ENCODE data around the gene EMC10.
A peak's percentile ranks its signal among the peaks of the same experiment; 100 is the strongest.

Gene EMC10

GRCh38 chr19:50476224-50476906, at the start of gene EMC10, which contains the start of gene GARIN5A (continued):
- TF ChIP-seq, protein P1, sequence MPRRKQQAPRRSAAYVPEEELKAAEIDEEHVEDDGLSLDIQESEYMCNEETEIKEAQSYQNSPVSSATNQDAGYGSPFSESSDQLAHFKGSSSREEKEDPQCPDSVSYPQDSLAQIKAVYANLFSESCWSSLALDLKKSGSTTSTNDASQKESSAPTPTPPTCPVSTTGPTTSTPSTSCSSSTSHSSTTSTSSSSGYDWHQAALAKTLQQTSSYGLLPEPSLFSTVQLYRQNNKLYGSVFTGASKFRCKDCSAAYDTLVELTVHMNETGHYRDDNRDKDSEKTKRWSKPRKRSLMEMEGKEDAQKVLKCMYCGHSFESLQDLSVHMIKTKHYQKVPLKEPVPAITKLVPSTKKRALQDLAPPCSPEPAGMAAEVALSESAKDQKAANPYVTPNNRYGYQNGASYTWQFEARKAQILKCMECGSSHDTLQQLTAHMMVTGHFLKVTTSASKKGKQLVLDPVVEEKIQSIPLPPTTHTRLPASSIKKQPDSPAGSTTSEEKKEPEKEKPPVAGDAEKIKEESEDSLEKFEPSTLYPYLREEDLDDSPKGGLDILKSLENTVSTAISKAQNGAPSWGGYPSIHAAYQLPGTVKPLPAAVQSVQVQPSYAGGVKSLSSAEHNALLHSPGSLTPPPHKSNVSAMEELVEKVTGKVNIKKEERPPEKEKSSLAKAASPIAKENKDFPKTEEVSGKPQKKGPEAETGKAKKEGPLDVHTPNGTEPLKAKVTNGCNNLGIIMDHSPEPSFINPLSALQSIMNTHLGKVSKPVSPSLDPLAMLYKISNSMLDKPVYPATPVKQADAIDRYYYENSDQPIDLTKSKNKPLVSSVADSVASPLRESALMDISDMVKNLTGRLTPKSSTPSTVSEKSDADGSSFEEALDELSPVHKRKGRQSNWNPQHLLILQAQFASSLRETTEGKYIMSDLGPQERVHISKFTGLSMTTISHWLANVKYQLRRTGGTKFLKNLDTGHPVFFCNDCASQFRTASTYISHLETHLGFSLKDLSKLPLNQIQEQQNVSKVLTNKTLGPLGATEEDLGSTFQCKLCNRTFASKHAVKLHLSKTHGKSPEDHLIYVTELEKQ (tag by site-specific recombination; IDR thresholded peaks at IDR 0.05; ENCODE audit: borderline replicate concordance), result no peak
- peak; percentile 67; the same call in 1 of the 2 replicates for TF ChIP-seq ZNF366 (tag by site-specific recombination; conservative IDR thresholded peaks at IDR 0.05)
- TF ChIP-seq KLF16 (tag by site-specific recombination; IDR thresholded peaks at IDR 0.05), result peak; percentile 81
- TF ChIP-seq ZNF747 (tag by site-specific recombination; IDR thresholded peaks at IDR 0.05), result no peak
- 0 out of 2 replicates have a peak, but pooled peaks have one; percentile 20 for TF ChIP-seq ZSCAN5A (tag by site-specific recombination; IDR thresholded peaks at IDR 0.05)
- no peak for TF ChIP-seq BCL11B (tag by site-specific recombination; IDR thresholded peaks at IDR 0.05; ENCODE audit: low read depth)
- no peak; the same call in 1 of the 2 replicates for TF ChIP-seq EGR2 (tag by site-specific recombination; IDR thresholded peaks at IDR 0.05; ENCODE audit: low read depth)
- no peak for TF ChIP-seq ZNF701 (tag by site-specific recombination; IDR thresholded peaks at IDR 0.05)
- TF ChIP-seq ZSCAN16 (tag by site-specific recombination; IDR thresholded peaks at IDR 0.05), result 0 out of 2 replicates have a peak, but pooled peaks have one; percentile 34
- peak; percentile 88; the same call in 1 of the 2 replicates for TF ChIP-seq GLI4 (tag by site-specific recombination; IDR thresholded peaks at IDR 0.05)
- no peak for TF ChIP-seq ZNF354C (tag by site-specific recombination; IDR thresholded peaks at IDR 0.05; ENCODE audit: borderline replicate concordance, low read depth)
- no peak for TF ChIP-seq ZNF416 (tag by site-specific recombination; IDR thresholded peaks at IDR 0.05)
- TF ChIP-seq ZNF184 (tag by site-specific recombination; IDR thresholded peaks at IDR 0.05), result no peak
- TF ChIP-seq ZBTB10 (tag by site-specific recombination; IDR thresholded peaks at IDR 0.05), result 0 out of 2 replicates have a peak, but pooled peaks have one; percentile 49
- no peak for TF ChIP-seq ZBTB1 (tag by site-specific recombination; IDR thresholded peaks at IDR 0.05)
- TF ChIP-seq ZNF664 (tag by site-specific recombination; IDR thresholded peaks at IDR 0.05), result no peak
- TF ChIP-seq ZNF600 (tag by site-specific recombination; IDR thresholded peaks at IDR 0.05), result peak; percentile 93
- TF ChIP-seq ZNF112 (tag by site-specific recombination; IDR thresholded peaks at IDR 0.05), result no peak
- peak; percentile 75 for TF ChIP-seq ZBTB8A (tag by site-specific recombination; IDR thresholded peaks at IDR 0.05)
- no peak for TF ChIP-seq SETDB1 (IDR thresholded peaks at IDR 0.05; ENCODE audit: insufficient read length, low read length)
- no peak for TF ChIP-seq ZNF169 (tag by site-specific recombination; IDR thresholded peaks at IDR 0.05)
- TF ChIP-seq ZNF280D (tag by site-specific recombination; IDR thresholded peaks at IDR 0.05), result no peak
- peak; percentile 93 for TF ChIP-seq ZNF335 (tag by site-specific recombination; conservative IDR thresholded peaks at IDR 0.05)
- peak; percentile 89 for TF ChIP-seq SP7 (tag by site-specific recombination; IDR thresholded peaks at IDR 0.05)
- no peak; the same call in 1 of the 2 replicates for TF ChIP-seq MZF1 (tag by site-specific recombination; IDR thresholded peaks at IDR 0.05; ENCODE audit: borderline replicate concordance)
- TF ChIP-seq KLF9 (tag by site-specific recombination; IDR thresholded peaks at IDR 0.05; ENCODE audit: low read depth), result peak; percentile 97
- no peak for TF ChIP-seq ZNF221 (tag by site-specific recombination; IDR thresholded peaks at IDR 0.05; ENCODE audit: borderline replicate concordance)
- TF ChIP-seq ZNF214 (tag by site-specific recombination; IDR thresholded peaks at IDR 0.05; ENCODE audit: borderline replicate concordance), result no peak
- TF ChIP-seq ZBTB20 (tag by site-specific recombination; IDR thresholded peaks at IDR 0.05), result peak; percentile 61
- TF ChIP-seq ZNF311 (tag by site-specific recombination; IDR thresholded peaks at IDR 0.05; ENCODE audit: borderline replicate concordance), result no peak

Measured in HEK293 (cell line).